ENCODE data around the gene ZSCAN26.

DNA sequence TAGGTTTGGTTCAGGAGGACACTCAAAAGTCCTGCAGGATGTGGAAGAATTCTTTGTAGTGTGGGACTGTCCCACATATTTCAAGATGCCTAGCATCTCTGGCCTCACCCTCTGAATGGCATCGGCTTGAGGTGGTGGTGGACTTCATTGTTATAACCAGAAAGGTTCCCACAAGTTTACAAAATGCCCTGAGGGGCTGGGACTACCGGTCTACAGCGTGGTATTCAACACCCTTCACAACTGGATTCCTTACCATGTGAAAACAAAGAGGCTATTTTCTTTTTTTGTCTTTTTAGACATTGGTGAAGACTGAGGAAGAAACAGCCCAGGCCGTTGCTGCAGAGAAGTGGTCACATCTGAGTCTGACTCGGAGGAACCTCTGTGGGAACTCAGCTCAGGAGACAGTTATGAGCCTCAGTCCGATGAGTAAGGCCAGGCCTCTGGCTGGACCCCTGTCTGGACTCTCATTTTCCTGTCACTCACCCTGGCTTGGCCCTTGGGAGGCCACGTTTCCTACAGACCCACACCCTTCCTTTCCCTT is 29.6 kb downstream of the ZSCAN26 start:
- no peak for TF ChIP-seq POLR2A (IDR thresholded peaks at IDR 0.05; ENCODE audit: low read depth, low read length)
- no peak for TF ChIP-seq POLR2AphosphoS5 (IDR thresholded peaks at IDR 0.05; ENCODE audit: low read depth, low read length)
- TF ChIP-seq TAF1 (IDR thresholded peaks at IDR 0.05; ENCODE audit: borderline replicate concordance, low read depth, low read length), result no peak
